Measurements from ENCODE around the gene COQ10A.

DNA sequence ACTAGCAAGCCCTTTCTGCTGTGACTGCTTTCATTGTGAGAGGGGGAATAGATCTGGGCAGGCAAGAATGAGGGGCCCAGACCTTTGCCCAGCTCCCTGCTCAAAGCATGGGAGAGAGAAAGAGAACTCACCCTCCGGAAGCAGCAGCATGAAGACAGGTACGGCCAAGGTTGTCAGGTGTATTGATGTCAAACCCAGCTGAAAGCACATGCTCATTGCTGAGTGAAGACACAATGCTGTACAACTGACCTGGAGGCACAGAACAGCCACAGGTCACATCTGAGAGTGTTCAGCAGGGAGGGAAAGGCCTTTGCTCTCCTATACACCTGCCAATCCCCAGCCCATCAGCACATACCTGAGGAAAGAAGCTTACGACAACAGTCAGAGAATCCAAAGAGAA, 14.1 kb upstream of the COQ10A start:
- TF ChIP-seq POLR2AphosphoS5 (IDR thresholded peaks at IDR 0.05; ENCODE audit: borderline replicate concordance, low read depth, low read length), result no peak
- TF ChIP-seq EZH2 (IDR thresholded peaks at IDR 0.05), result no peak

Measured in SK-N-MC (cell line).